Trophoblast cell (in vitro differentiated cells and primary cell): ENCODE results near the gene SMAD2.

Experiments
- DNase-seq, 2 donors: peaks; one replicate each; pipeline ENCODE4 v3.0.0-alpha.2; 2016
- H2AFZ ChIP-seq: 2 replicates; pipeline ENCODE4 v1.6.1; 2013; ENCODE audit warnings: low read length, moderate library complexity, mild to moderate bottlenecking; ENCODE audit not compliant: insufficient read depth, poor library complexity
- H2AK5ac ChIP-seq: 2 replicates; pipeline ENCODE4 v1.6.1; 2013; ENCODE audit warnings: mild to moderate bottlenecking, low read length
- H2BK120ac ChIP-seq: 2 replicates; pipeline ENCODE4 v1.6.1; 2013; ENCODE audit warnings: low read length, mild to moderate bottlenecking, moderate library complexity; ENCODE audit not compliant: insufficient read depth, poor library complexity
- H2BK12ac ChIP-seq: 2 replicates; pipeline ENCODE4 v1.6.1; 2013; ENCODE audit warnings: mild to moderate bottlenecking, low read length, moderate library complexity
- H2BK5ac ChIP-seq: 2 replicates; pipeline ENCODE4 v1.6.1; 2013; ENCODE audit warnings: low read length, low read depth, moderate library complexity, mild to moderate bottlenecking; ENCODE audit not compliant: poor library complexity
- H3K14ac ChIP-seq: 2 replicates; pipeline ENCODE4 v1.6.1; 2013; ENCODE audit warnings: mild to moderate bottlenecking, low read length
- H3K18ac ChIP-seq: 2 replicates; pipeline ENCODE4 v1.6.1; 2013; ENCODE audit warnings: mild to moderate bottlenecking, low read length
- H3K23ac ChIP-seq: 2 replicates; pipeline ENCODE4 v1.6.1; 2013; ENCODE audit warnings: low read length
- H3K27ac ChIP-seq: 2 replicates; pipeline ENCODE4 v1.5.1; 2013; ENCODE audit warnings: low read depth, mild to moderate bottlenecking, inconsistent platforms, low read length, moderate library complexity
- H3K27me3 ChIP-seq: 2 replicates; pipeline ENCODE4 v1.6.1; 2013; ENCODE audit warnings: inconsistent platforms, mild to moderate bottlenecking, low read length, moderate library complexity; ENCODE audit not compliant: insufficient read depth
- H3K36me3 ChIP-seq, 2 experiments: 1 replicate in 1 of 2; 2 replicates in 1 of 2; pipeline ENCODE4 v1.6.1; 2013; ENCODE audit warnings: low read length in 2 of 2, mild to moderate bottlenecking in 2 of 2, moderate library complexity in 1 of 2; ENCODE audit not compliant: insufficient read depth in 2 of 2, control insufficient read depth in 1 of 2
- H3K4ac ChIP-seq: 2 replicates; pipeline ENCODE4 v1.6.1; 2013; ENCODE audit warnings: low read depth, mild to moderate bottlenecking, low read length, moderate library complexity
- H3K4me1 ChIP-seq, 2 experiments: 1 replicate in 1 of 2; 2 replicates in 1 of 2; pipeline ENCODE4 v1.6.1; 2013; ENCODE audit warnings: low read length in 2 of 2, mild to moderate bottlenecking in 2 of 2, moderate library complexity in 1 of 2; ENCODE audit not compliant: insufficient read depth in 2 of 2, control insufficient read depth in 1 of 2
- H3K4me2 ChIP-seq: 2 replicates; pipeline ENCODE4 v1.6.1; 2013; ENCODE audit warnings: inconsistent platforms, mild to moderate bottlenecking, low read length, moderate library complexity
- H3K4me3 ChIP-seq: 2 replicates; pipeline ENCODE4 v1.5.1; 2013; ENCODE audit warnings: mild to moderate bottlenecking, low read depth, low read length, inconsistent platforms
- H3K79me1 ChIP-seq: one replicate; pipeline ENCODE4 v1.6.1; 2013; ENCODE audit warnings: low read length
- H3K79me2 ChIP-seq: 2 replicates; pipeline ENCODE4 v1.6.1; 2013; ENCODE audit warnings: low read length, mild to moderate bottlenecking; ENCODE audit not compliant: control insufficient read depth, insufficient read depth, poor library complexity
- H3K9ac ChIP-seq: 2 replicates; pipeline ENCODE4 v1.6.1; 2013; ENCODE audit warnings: mild to moderate bottlenecking, low read length
- H3K9me3 ChIP-seq: 2 replicates; pipeline ENCODE4 v1.6.1; 2013; ENCODE audit warnings: low read depth, mild to moderate bottlenecking, control low read depth, inconsistent platforms, low read length; ENCODE audit not compliant: insufficient read depth
- H4K12ac ChIP-seq: 2 replicates; pipeline ENCODE4 v1.6.1; 2013; ENCODE audit warnings: low read depth, mild to moderate bottlenecking, low read length, moderate library complexity
- H4K8ac ChIP-seq: 2 replicates; pipeline ENCODE4 v1.6.1; 2013; ENCODE audit warnings: low read depth, mild to moderate bottlenecking, low read length, moderate library complexity
- H4K91ac ChIP-seq: one replicate; pipeline ENCODE4 v1.6.1; 2013; ENCODE audit warnings: low read depth, mild to moderate bottlenecking, low read length, moderate library complexity
- WGBS: extraction: QIAGEN DNeasy Blood & Tissue Kit; methylation state at CpG from one replicate; pipeline ENCODE4 v1.1.7; 2013; ENCODE audit warnings: missing lambda C conversion rate; ENCODE audit not compliant: insufficient read length, insufficient coverage; ENCODE audit errors: extremely low coverage; 5-methylcytosine and 5-hydroxymethylcytosine counted together

SMAD2 gene

GRCh38 chr18:47915930-47916329 is 14.5 kb downstream of the SMAD2 start:
- H3K4me3 ChIP-seq = no peak overlapping the region
- no peak overlapping the region for H3K27ac ChIP-seq
- H3K23ac ChIP-seq = no peak overlapping the region
- H3K4ac ChIP-seq = no peak overlapping the region
- H4K91ac ChIP-seq = no peak overlapping the region
- no peaks in the 10 kb centered on the region for H3K27me3 ChIP-seq
- H3K4me1 ChIP-seq = peaks cover 8 to 21% of the 10 kb centered on the region in 2 experiments
- no peak overlapping the region for H3K4me2 ChIP-seq
- H3K36me3 ChIP-seq = peaks cover 0 to 2% of the 10 kb centered on the region in 2 experiments
- no peak overlapping the region for H3K18ac ChIP-seq
- no peak overlapping the region for H4K12ac ChIP-seq
- WGBS = no CpG with 5 or more reads among the region's 3 CpGs
- no peak overlapping the region for H4K8ac ChIP-seq
- H3K79me1 ChIP-seq = peaks cover 7% of the 10 kb centered on the region
- H3K9me3 ChIP-seq = no peaks in the 10 kb centered on the region
- no peak overlapping the region for H2BK5ac ChIP-seq
- H3K9ac ChIP-seq = no peak overlapping the region
- H2AFZ ChIP-seq = no peak overlapping the region
- H3K79me2 ChIP-seq = peaks cover 20% of the 10 kb centered on the region
- H2BK120ac ChIP-seq = no peak overlapping the region
- no peak overlapping the region for H3K14ac ChIP-seq
- no peak for DNase-seq
- H2BK12ac ChIP-seq = no peak overlapping the region
- H2AK5ac ChIP-seq = no peak overlapping the region

GRCh38 chr18:47915229-47915628 is 15.2 kb downstream of the SMAD2 start:
- H2AFZ ChIP-seq = no peak overlapping the region
- H3K14ac ChIP-seq = no peak overlapping the region
- no peak overlapping the region for H2BK120ac ChIP-seq
- no peaks in the 10 kb centered on the region for H3K27me3 ChIP-seq
- H3K4me1 ChIP-seq = peaks cover 8 to 21% of the 10 kb centered on the region in 2 experiments
- H3K18ac ChIP-seq = no peak overlapping the region
- no peak overlapping the region for H4K91ac ChIP-seq
- no peak overlapping the region for H3K27ac ChIP-seq
- no peak for DNase-seq
- no peak overlapping the region for H2BK5ac ChIP-seq
- H4K8ac ChIP-seq = no peak overlapping the region
- no peak overlapping the region for H3K23ac ChIP-seq
- no peak overlapping the region for H2BK12ac ChIP-seq
- no peaks in the 10 kb centered on the region for H3K9me3 ChIP-seq
- H3K36me3 ChIP-seq = peaks cover 0 to 2% of the 10 kb centered on the region in 2 experiments
- H3K79me2 ChIP-seq = peaks cover 17% of the 10 kb centered on the region
- H3K79me1 ChIP-seq = peaks cover 7% of the 10 kb centered on the region
- peak overlapping the region; percentile 97 for H3K4ac ChIP-seq
- H3K9ac ChIP-seq = no peak overlapping the region
- H3K4me2 ChIP-seq = no peak overlapping the region
- no peak overlapping the region for H2AK5ac ChIP-seq
- H4K12ac ChIP-seq = no peak overlapping the region
- no peak overlapping the region for H3K4me3 ChIP-seq

- WGBS = no CpG with 5 or more reads among the region's 11 CpGs
- H3K4me2 ChIP-seq = no peak overlapping the region
Measured at GRCh38 chr18:47912794-47913585, 17.5 kb downstream of the SMAD2 start.

GRCh38 chr18:47912343-47912742 is 18.1 kb downstream of the SMAD2 start:
- peaks cover 14% of the 10 kb centered on the region for H3K79me2 ChIP-seq
- H2AFZ ChIP-seq = no peak overlapping the region
- H4K8ac ChIP-seq = no peak overlapping the region
- no peak overlapping the region for H2BK120ac ChIP-seq
- H3K4me2 ChIP-seq = no peak overlapping the region
- DNase-seq = no peak
- no CpG with 5 or more reads among the region's 1 CpG for WGBS
- H4K12ac ChIP-seq = no peak overlapping the region
- no peak overlapping the region for H2BK12ac ChIP-seq
- H3K27ac ChIP-seq = peak overlapping the region; percentile 40
- no peak overlapping the region for H3K4ac ChIP-seq
- H3K18ac ChIP-seq = no peak overlapping the region
- peaks cover 4 to 11% of the 10 kb centered on the region in 2 experiments for H3K4me1 ChIP-seq
- H3K23ac ChIP-seq = no peak overlapping the region
- H3K9ac ChIP-seq = no peak overlapping the region
- peaks cover 7% of the 10 kb centered on the region for H3K79me1 ChIP-seq
- no peak overlapping the region for H2BK5ac ChIP-seq
- peaks cover 0 to 2% of the 10 kb centered on the region in 2 experiments for H3K36me3 ChIP-seq
- H3K14ac ChIP-seq = no peak overlapping the region
- no peak overlapping the region for H3K4me3 ChIP-seq
- H3K9me3 ChIP-seq = no peaks in the 10 kb centered on the region
- no peak overlapping the region for H2AK5ac ChIP-seq
- no peak overlapping the region for H4K91ac ChIP-seq
- no peaks in the 10 kb centered on the region for H3K27me3 ChIP-seq

More at GRCh38 chr18:47912794-47913585, 17.5 kb downstream of the SMAD2 start:
- H2BK5ac ChIP-seq = peak overlapping the region; percentile 69
- H2AK5ac ChIP-seq = no peak overlapping the region
- H4K12ac ChIP-seq = no peak overlapping the region
- H3K27me3 ChIP-seq = no peaks in the 10 kb centered on the region
- no peak overlapping the region for H2AFZ ChIP-seq
- no peak overlapping the region for H3K4ac ChIP-seq
- no peak overlapping the region for H3K9ac ChIP-seq
- H3K79me2 ChIP-seq = peaks cover 15% of the 10 kb centered on the region
- no peak overlapping the region for H2BK120ac ChIP-seq
- H3K18ac ChIP-seq = no peak overlapping the region
- H3K4me1 ChIP-seq = peaks cover 4 to 11% of the 10 kb centered on the region in 2 experiments
- H3K9me3 ChIP-seq = no peaks in the 10 kb centered on the region
- H3K14ac ChIP-seq = no peak overlapping the region
- H4K91ac ChIP-seq = no peak overlapping the region
- H3K23ac ChIP-seq = no peak overlapping the region
- no peak overlapping the region for H3K4me3 ChIP-seq
- no peak overlapping the region for H2BK12ac ChIP-seq
- H3K27ac ChIP-seq = peak overlapping the region; percentile 80
- no peak overlapping the region for H4K8ac ChIP-seq
- peaks cover 7% of the 10 kb centered on the region for H3K79me1 ChIP-seq
- peaks cover 0 to 2% of the 10 kb centered on the region in 2 experiments for H3K36me3 ChIP-seq
- no peak for DNase-seq
